ENCODE results near the gene RPS6KA2.

DNA sequence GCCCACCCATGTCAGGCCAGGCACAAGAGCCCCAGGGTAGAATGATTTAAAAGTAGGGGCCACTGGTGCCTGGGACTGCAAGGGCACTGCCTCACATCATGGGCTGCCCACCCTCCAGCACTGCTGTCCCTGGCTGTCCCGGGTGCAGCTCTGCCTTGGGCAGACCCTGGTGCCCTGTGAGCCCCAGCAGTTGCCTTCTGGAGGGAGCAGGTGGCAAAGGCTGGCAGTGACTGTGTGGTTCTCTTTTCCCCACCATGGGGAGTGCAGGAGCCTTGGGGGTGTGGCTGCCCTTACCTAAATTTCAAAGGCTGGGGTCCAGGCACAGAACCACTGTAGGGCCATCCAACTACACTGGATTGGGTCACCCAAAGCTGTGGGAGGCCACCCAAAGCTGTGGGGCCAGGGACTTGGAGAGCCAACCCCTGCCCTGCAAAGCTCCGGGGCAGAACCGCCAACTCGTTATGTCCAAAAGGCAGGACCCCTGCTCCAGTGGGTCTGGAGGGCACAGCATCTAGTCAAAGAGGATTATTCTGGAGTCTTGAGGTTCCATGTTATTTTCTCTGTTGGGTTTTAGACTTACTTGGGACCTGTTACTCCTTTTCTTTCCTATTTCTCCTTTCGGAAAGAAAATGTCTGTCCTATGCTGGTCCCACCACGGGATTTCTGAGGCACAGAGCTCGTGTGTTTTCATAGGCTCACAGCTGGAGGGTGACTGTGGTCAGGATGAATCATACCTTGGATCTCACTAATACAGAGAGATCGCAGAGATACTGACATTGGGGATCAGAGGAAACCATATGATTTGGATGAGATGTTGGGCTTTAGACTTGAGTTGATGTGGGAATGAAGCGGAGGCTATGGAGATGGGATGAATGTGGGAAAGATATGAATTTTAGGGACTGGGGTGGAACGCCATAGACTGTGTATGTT, 105.9 kb downstream of the RPS6KA2 start:
- TF ChIP-seq ELF4 (IDR thresholded peaks at IDR 0.05) (no peak), BHLHE40 (IDR thresholded peaks at IDR 0.05; ENCODE audit: borderline replicate concordance) (no peak), TARDBP (IDR thresholded peaks at IDR 0.05) (no peak), HDGF (IDR thresholded peaks at IDR 0.05; ENCODE audit: borderline replicate concordance) (no peak)
